PFSK-1 (cell line): ENCODE results near the gene STK26.

Experiments used
- FOXP2 ChIP-seq: optimal IDR thresholded peaks from 2 replicates; pipeline ENCODE3; 2011; ENCODE audit warnings: borderline replicate concordance, control low read depth, inconsistent platforms; ENCODE audit not compliant: insufficient read depth; ENCODE audit errors: extremely low read length, extremely low read depth
- POLR2AphosphoS5 ChIP-seq: IDR thresholded peaks from 2 replicates; pipeline ENCODE4 v1.6.1; 2012; ENCODE audit warnings: low read depth, mild to moderate bottlenecking, control low read depth, low read length, moderate library complexity
- REST ChIP-seq, 2 experiments: IDR thresholded peaks; 2 replicates each; pipeline versions ENCODE4 v1.6.1 to v1.8.0; 2011 to 2012; ENCODE audit warnings: low read depth in 2 of 2, low read length in 2 of 2, control low read depth in 1 of 2, inconsistent platforms in 1 of 2, mild to moderate bottlenecking in 1 of 2, moderate library complexity in 1 of 2; ENCODE audit not compliant: insufficient read depth in 1 of 2
- SIN3A ChIP-seq: IDR thresholded peaks from 2 replicates; pipeline ENCODE4 v1.6.1; 2012; ENCODE audit warnings: mild to moderate bottlenecking, low read length, moderate library complexity, borderline replicate concordance; ENCODE audit not compliant: insufficient read depth
- TAF1 ChIP-seq: IDR thresholded peaks from 2 replicates; pipeline ENCODE4 v1.6.1; 2012; ENCODE audit warnings: low read length, control low read depth, borderline replicate concordance; ENCODE audit not compliant: insufficient read depth

Gene STK26

GRCh38 chrX:132119821-132120515, 96.9 kb downstream of the STK26 start:
- TF ChIP-seq SIN3A: no peak
- TF ChIP-seq REST (IDR thresholded peaks at IDR 0.05; ENCODE audit: insufficient read depth in 1 of 2, low read depth in 2 of 2, low read length in 2 of 2): no peak
- no peak for TF ChIP-seq TAF1
- no peak for TF ChIP-seq POLR2AphosphoS5
- no peak for TF ChIP-seq FOXP2

- TF ChIP-seq REST (IDR thresholded peaks at IDR 0.05; ENCODE audit: insufficient read depth in 1 of 2, low read depth in 2 of 2, low read length in 2 of 2): no peak
- TF ChIP-seq FOXP2: no peak
- TF ChIP-seq SIN3A: no peak
- TF ChIP-seq POLR2AphosphoS5: no peak
- no peak for TF ChIP-seq TAF1
Observed at GRCh38 chrX:132120913-132121312, 97.8 kb downstream of the STK26 start.
